Lower leg skin (tissue), 3 donors: ENCODE data around the gene PDXDC1.
"Not testable (repeated sequence)": the region's sequence is repeated elsewhere in the genome, so short reads cannot be mapped to it uniquely, and the experiment has no call there.

Source experiments
- CTCF ChIP-seq, 3 donors: fragments of 450-650 bp; IDR thresholded peaks; one replicate each; pipeline ENCODE4 v1.5.1; 2016; ENCODE audit warnings: antibody characterized with exemption in 3 of 3, mild to moderate bottlenecking in 3 of 3, moderate library complexity in 2 of 3
- POLR2A ChIP-seq, 2 donors: fragments of 450-650 bp; IDR thresholded peaks; one replicate each; pipeline ENCODE4 v1.6.1; 2016 to 2017; ENCODE audit warnings: antibody characterized with exemption in 2 of 2, mild to moderate bottlenecking in 1 of 2, moderate library complexity in 1 of 2

DNA sequence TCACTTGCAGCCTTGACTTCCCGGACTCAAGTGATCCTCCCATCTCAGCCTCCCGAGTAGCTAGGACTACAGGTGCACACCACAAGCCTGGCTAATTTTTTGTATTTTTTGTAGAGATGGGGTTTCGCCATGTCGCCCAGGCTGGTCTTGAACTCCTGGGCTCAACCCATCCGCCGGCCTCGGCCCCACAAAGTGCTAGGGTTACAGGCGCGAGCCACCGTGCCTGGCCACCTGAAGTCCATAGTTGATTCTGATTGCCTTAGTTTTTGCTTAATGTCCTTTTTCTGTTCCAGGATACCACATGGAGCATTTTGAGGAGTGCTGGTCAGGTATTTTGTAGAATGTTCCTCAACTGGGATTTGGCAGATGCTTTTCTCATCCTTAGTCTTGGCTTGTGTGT lies 185.7 kb downstream of the PDXDC1 start:
- not testable (repeated sequence) for TF ChIP-seq CTCF, POLR2A (IDR thresholded peaks at IDR 0.05)
